Hematopoietic multipotent progenitor cell treated with erythropoietin and hydrocortisone succinate and interleukin-3 and kit ligand, for 4 days (in vitro differentiated cells): ENCODE data around the gene HOXA7.

Source experiments
- DNase-seq: peaks from one replicate; pipeline ENCODE4 v3.0.0-alpha.2; 2015

The HOXA7 gene

DNA sequence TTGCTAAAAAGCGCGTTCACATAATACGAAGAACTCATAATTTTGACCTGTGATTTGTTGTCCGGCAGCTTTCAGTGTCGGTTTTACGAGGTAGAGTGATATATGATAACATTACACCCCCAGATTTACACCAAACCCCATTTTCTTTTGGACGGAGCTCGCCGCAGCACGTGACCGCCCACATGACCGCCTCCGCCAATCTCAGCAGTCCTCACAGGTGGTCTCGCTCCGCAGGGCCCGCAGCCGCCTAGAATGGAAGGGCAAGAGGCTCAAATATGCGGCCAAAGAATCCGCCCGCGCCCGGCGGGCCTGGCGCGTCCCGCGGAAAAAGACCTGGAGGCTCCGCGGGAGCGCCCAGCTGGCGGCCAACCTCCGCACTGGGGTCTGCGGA, at the start of gene HOXA7:
TSS of gene HOXA7 (minus strand) at position 168 of the 391 bp plus-strand sequence. CDS start at position 38, 130 bp downstream.
- DNase-seq, result peak; percentile 87

DNA sequence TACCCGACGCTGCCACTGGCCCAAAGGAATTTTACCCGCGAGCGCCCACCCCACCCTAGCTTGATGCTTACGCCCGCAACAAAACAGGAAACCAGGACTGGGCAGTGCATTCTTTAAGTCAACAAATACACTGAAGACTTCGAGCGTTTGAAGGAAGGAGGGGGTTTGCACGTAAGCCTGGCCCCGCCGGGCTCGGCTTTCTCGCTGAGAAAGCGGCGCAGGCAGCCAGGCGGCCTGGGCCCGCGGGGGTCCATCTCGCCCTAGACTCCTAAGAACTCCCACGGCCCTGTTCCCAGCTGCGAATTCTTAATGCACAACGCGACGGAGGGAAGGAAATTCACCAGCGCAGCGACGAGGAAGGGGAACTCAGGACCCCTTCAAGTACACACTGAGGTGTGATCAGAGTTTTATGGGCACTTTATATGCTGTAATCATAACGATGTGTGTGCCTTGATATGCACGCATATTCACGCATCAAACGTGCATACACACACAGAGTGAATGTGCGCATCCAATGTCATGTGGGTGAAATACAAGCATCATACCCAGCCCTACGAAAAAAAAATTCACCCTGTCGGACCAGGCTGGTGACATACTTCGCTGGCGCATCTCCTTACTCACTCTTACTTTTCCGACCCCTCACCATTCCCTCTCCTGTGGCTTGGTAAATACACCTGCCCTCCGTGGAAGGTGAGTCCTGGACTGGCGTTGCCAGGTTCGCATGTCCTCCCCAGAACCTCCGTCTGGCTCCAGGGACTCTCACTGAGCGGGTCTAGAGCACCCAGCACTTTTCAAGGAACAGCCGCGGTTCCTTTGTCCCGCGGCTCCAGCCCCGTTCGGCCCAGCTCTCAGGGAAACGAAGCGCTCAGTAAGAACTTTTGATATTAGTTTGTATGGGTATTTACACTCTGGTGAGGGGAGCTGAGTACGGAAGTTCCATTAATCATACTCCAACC, 49.1 kb upstream of the HOXA7 start:
- no peak for DNase-seq

DNA sequence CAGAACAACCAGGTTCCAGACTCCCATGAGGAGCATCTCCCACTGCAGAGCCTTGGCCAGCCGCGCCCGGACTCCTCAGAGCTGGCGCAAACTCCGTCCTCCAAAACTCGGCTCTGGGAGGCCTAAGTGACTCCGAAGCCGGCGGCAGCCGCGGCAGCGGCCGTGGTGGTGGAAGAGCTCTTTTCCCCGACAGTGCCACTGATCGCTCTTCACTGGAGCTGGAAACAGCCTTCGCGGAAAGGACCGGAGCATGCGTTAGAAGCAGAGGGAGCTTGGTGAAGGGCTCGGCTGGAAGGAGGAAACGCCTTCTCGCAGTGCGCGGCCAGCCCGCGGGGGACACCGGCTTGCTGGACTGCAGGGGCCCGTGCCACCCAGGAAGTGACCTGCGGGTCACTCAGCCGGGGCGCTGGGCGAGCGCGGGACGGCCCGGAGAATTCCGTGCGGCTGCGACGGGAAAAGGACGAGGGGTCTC, 48.4 kb upstream of the HOXA7 start:
- DNase-seq, result no peak

DNA sequence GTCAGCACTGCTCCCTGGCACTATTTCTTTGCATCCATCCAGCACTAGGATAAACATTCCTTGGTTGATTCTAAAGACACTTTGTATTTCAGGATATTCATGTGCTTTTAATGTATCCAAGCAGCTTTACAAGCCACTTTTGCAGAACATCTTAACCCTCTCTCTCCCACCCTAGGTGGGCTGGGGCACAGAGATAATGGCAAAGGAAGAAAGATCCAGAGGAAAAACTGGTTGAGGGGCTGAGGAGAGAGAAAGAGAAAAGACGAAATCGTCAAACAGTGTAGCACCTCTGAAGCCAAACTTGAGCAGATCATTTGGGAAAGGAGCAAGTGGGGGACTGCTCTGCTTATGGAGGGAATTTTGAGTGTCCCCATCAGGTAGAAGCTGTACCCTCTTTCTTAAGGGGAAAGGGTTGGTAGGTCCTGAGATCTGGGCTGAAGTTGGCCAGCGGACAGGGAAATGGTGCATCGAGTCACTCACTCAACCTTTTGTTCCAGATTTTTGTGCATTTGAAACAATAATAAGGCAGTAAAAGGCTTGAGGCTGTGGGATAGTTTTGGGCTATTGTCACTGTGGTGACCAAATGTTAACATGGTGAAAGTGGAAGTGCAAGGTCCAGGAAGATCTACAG, 47.6 kb upstream of the HOXA7 start:
- no peak for DNase-seq

DNA sequence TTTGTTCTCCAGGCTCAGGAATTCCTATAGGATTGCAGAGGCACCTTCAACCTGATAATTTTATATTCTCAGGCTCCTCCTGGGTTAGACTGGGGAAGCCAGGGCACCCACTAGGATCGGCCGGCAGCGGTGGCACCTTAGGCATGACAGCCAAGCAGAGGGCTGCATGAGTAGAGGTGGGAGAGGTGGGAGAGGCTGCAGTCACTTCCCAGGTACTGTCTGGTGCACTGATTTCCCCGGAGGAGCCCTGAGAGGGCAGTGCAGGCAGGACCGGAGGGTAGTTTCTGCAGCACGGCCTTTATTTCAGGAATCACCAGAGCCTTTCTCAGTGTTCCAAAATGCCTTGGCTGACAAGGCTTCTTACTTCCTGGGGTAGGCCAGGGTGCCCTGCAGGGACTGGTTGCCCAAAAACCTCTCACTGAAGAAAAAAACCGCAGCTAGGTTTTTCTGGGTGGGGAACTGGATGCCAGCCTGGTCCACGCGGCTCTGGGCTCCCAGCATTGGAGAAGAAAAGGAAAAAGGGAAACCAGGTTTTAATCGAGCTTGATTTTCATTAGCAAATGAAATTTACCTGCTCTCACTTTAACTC, 47.0 kb upstream of the HOXA7 start:
- DNase-seq, result no peak

DNA sequence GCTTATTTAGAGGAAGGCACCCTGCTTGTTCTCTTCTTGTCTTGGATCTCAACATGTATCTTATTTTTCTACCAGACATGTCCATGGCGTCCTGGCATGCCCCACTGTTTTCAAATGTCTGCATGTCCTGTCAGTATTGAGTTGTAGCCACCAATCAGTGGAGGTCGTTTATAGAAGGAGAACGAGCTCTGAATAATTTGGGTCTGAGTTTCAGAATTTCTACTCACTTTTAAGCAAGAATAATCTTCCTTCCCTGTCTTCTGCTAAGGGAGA, 46.3 kb upstream of the HOXA7 start:
- no peak for DNase-seq

DNA sequence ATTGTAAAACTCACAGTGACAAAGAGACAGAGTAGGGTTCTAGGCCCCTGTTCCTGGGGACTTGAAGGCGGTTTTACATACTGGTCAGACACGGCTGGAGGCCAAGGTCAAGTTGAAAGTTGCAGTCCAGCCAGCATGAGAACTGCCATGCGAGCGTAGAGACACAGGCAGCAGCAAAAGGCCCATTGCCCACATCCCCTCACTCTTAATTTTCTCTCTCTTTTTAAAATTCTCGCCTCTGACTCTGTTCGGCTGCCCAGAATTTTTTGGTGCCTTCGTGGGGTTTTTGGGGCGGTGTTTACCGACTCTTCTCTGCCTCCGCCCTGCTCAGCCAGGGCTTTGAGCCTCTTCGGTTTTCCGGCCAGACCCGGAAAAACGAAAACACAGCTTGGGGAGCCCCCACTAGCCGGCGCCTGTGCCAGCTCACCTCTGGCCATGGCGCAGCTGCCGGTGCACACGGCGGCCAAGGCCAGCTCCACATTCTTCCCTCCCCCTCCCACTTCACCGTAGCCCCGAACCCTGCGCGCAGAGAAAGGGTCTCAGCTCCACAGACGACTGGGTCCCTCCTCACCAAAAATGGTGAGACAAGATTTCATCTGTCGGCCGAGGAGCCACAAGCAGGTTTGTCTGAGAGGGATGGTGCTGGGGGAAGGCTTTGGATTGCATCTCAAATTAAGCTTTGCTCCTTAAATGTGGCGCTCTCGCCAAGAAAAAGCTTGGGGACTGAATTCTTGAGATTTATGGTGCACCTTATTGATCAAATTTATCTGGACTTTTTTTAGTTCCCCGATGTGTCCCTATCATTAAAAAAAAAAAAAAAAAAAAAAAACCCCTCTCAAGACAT, 45.8 kb upstream of the HOXA7 start:
- no peak for DNase-seq

DNA sequence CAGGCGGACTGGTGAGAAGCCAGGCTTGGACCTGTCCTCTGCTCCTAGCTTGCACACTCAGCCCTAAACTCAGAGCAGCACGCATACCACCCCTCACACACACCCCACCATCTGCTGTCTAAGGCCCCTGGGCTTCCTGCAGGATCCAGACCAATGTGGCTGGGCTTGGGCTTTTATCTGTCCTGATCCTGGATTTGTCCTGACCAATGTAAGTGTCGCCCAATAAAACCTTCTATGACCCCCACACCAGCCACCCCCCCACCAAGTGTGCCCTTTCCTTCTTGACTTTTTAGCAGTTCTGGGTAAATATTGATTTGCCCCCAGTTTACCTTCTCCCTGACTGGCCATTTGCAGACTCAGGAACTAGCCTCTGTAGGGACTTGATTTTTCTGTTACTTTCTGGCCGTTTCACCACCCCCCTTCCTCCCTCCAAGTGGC, 45.1 kb upstream of the HOXA7 start:
- DNase-seq, result no peak

DNA sequence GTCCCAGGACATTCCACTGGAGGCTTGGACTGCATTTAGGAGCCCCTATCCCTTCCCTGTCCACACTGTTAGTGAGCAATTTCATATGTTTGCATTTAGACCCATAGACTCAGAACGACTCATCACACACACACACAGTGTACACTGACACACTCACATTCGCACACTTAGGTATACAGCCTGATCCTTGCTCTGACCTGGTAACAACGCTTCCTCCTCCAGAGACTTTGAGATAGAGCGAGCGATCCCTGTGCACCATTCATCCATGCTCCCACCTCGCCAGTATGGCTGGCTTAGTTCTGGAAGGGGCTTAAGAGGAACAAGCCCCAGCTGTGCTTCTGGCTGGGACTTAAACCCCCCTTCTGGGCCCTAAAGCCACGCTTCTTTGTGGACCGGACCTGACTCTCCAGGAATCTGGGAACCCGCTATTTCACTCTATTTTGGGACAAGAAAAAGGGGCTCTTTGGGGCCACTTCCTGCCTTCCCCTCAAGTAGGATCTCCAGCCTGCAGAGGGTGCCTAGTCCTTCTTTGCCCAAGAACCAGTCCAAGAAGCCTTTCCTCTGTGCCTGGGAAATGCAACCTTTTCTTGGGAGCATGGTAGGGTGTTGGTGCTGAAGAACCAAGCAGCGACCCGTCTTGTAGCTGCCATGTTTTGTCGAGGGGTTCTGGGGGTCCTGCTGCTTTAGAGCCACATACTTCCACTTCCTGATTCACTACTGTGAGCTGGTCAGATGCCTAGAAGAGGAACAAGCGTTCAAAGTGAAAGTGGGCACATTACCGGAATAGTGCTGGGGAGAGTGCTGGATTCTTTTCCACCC, 44.5 kb upstream of the HOXA7 start:
- peak; percentile 61 for DNase-seq

DNA sequence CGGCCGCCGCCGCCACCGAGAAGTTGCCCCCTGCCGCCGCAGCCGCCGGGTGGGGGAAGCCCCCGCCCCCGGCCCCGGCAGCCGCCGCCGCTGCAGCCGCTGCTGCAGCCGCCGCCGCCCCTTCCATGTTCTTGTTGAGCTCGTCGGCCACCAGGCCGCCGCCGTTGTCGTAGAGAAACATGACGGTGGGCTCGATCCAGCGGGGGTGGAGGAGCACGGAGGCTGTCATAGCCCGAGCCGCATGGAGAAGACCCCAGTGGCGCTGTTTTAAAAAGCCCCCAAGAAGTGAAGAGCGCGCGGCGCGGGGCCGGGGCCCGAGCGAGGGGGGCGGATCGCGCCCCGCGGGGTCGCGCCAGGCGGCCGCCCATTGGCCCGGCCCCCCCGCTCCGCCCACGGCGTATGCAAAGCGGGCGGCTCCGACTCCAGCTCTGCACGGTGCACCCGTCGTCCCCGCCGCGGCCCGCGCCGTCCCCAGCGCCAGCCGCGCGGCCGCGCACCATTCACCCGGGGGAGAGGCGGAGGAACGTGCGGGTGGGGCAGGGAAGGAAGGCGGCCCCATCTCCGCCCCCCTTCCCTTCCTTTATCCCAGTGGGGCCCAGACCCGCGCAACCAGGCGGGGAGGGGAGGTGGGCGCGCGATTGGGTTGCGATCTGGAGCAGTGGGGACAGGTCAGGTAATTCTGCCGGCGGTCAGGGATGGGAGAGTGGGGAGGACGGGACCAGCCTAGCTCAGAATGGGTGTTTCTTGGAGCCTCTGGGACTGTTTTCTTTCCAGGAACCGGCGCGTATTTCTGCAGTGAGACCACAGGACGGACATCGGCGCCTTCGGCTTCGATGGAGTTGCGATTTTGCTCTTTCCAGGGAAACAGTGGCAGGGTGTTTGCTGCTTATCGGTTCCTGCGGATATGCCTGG, 43.6 kb upstream of the HOXA7 start, which contains the start of gene HOXA13:
TSS of gene HOXA13 (minus strand) at position 243 of the 912 bp plus-strand sequence. CDS start at position 229, 14 bp downstream.
- peak; percentile 63 for DNase-seq

DNA sequence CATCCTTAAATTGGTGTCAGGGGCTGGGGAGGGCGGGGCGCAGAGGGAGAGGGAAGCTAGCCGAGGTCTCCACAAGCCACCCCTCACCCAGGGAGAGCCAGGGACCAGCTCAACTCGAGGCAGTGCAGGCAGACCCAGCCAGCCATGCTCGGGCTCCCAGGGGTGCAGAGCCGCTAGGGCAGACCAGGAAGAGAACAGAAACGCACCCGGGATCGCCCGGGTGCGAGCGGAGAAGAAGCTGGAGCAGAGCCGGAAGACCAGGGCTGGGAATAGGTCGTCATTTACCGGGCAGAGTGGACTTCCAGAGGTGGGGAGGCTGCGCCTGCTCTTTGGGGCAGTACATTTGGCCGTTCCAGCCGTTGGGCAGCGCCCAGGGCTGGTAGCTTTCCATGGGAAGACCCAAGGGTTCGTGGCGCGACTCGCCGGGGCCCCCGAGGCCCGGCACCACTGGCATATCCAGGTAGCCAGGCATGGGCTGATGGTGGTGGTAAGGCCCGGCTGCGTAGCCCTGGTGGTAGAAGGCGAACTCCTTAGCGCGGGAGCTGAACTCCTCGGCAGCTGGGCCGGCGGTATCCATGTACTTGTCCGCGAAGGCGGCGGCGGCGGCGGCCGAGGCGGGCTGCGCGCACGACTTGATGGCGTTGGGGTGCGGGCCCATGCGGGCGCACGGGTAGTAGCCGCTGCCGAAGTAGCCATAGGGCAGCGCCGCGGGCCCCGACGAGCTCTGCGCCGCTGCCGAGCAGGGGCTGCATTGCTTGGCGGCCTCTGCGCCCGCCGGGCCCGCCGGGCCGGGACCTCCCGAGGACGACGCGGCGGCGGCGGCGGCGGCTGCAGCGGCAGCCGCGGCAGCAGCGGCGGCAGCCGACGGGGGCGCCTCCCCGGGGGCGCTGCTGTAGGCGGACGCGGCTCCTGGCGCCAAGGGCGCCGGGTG, 42.7 kb upstream of the HOXA7 start:
- DNase-seq, result no peak

DNA sequence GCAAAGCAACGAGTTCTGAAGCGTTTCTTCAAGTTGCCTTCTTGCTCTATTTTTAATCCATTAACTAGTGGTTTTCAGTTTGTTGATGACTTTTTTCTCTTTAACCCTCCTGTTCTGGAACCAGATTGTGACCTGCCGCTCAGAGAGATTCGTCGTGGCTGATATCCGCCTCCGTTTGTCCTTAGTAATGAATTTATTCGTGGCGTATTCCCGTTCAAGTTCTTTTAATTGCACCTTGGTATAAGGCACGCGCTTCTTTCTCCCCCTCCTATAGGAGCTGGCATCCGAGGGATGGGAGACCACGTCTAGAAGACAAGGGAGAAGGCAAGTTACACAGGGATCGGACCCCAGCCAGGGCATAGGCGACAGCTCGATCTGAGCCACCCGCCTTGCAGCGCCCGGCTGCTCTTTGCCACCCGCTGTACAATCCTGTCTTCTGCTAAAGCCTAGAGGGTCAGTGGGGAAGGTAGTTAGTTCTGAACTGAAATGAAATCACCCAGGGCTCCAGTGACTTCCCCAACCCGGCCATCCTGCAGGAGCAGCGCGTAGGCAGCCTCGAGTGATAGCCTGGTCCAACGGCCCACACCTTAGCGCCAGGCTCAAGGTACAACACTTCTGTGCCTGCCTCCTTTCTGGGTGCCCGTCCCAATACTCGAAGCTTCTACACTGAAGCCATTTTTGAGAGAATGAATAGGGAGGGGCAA, 41.8 kb upstream of the HOXA7 start:
- no peak for DNase-seq

DNA sequence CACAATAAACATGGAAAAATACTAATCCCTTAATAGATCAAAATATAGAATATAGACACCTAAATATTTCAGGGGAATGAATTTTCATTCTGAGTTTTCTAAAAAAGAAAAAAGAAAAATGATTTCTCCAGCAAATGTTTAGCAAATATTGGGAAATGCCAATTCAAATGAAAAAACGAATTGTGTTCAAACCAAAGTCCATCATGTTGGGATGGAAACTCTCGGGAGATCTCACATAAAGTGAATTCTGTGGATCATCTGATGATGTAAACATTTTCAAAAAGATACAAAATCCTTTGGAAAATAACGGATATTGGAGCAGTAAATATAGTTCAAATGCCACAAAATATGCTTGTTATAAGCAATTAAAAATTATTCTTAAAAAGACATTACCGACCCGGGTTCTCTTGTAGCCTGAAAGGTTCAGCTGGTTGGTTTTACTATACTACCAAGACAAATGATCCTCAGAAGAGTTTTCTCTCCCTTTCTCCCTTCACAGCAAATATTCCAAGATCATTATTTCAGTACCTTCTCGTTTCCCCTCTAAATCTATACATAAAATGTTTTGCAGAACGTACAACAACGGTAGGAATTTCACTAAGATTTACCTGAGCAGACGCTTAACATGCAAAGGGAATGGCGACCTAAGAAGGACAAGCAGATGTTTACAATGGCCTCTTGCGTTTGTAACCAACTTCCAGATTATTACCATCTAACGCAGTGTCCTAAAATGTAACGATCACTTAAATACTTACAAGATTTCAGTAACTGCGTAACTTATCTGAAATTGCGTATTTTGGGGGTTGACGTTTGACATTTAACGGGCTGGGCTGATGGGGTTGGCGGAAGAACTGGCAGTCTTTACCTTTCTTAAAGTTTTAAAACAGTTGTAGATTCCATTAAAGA, 40.9 kb upstream of the HOXA7 start:
- DNase-seq, result no peak

DNA sequence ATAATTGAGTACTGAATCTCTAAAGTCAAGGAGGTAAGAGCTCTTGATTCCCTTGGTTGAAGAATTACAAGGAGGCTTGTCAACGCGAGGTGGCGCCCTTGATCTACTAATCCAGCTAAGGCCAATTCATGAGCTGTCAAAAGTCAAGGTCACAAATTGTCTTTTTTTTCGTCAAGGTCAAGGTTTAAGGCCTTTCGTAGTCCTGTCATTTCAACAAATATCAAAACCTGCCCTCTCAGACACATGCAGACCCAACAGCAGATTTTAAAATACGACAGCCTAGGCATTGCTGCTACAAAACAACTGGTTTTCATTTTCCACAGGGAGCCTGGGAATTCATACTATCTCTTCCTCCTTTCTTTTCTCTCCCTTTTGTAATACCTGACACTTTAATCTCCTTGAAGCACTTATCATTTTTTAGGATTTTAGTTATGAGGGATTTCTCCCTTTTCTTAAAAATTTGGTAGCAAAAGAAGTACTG, 39.9 kb upstream of the HOXA7 start:
- DNase-seq, result peak; percentile 91

DNA sequence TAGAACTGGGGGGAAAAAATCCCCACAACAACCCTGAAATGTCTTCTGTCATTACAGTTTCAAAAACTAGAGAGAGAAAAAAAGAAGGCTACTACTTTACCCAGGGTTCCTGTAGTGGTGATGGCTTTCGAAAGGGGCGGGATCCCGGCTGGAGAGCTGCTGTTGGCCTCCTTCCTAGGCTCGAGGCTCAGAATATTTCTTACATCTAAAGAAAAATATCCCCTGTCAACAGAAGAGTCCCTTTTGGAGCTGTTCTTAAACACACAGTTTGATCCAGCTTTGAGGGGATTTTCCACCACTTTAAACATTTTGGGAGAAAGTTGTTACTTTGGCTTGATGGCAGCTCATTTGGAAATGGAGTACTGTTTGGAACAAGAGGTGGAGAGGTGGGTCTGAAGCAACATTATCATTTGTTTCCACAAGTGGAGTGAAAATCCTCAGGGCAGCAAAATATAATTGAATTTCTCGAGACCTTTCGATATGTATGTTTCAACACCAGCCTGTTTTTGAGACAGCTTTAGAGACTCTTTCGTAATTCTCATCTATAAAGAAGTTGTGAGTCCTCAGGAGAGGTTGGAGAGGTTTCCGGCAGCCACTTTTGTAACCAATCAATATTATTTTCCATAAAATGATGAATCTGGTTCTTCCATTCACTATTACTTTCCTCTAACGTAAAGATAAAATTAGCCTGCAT, 38.4 kb upstream of the HOXA7 start:
- no peak for DNase-seq

DNA sequence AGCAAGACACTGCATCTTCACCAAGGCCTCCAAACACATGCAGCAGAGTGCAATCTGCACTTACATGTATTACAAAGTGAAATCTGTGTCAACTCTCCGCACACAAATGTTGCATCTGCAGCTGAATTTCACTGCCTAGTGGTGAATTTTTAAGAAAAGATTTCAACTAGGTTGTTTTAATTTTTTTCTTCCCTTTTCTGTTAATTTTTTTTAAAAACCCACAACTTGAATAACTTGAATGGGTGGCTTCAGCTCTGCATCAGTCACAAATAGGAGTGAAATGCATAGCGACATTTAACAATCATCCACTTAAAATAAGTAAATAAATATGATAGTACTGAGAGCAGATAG, 37.5 kb upstream of the HOXA7 start:
- DNase-seq, result no peak

DNA sequence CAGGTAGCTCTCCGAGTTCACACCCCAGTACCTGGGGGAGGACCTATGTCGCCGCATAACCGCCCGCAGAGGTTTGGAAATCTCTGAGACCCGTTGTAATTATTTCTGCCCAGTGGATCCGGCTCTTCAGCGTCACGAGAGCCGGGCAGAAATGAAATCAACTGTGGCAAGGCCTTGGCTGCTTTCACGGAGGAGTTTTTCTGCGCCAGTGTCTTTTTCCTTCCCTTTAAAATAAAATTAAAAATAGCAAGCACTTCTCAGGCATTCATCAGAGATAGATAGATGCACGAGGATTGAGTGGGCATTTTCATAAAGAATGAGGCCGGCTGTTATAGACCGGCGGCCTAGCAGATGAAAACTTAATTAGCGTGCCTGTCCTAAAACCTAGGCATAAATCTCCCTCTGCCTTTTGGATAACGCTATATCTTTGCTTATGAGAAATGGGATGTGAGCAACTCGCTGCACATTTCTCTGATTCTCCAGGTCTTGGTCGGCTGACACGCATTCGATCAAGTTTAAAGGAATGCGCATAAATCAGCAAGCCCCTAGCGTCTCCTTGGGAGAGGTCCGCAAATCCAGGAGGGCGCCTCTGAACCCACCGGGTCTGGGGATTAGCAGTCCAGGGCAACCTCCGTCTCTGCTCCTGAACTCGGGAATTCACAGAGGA, 37.0 kb upstream of the HOXA7 start:
- DNase-seq, result no peak
